D341Med (cell line): ENCODE measurements around the gene MAP1B.

ENCODE experiments used
- DNase-seq: peaks from one replicate; pipeline ENCODE4 v3.0.0; 2012; ENCODE audit warnings: low spot score

Gene MAP1B

GRCh38 chr5:72252574-72253155 lies 145.4 kb downstream of the MAP1B start:
- no peak for DNase-seq

GRCh38 chr5:72255237-72255636 lies 148.0 kb downstream of the MAP1B start:
- no peak for DNase-seq

- DNase-seq: no peak
Measured at GRCh38 chr5:72255670-72256069, 148.4 kb downstream of the MAP1B start.

- DNase-seq: no peak
Measured at GRCh38 chr5:72256536-72256935, 149.3 kb downstream of the MAP1B start.
